Esophagus muscularis mucosa (tissue), 4 donors: ENCODE results near the gene PLXNC1. TPM values are rescaled to one million over a fixed set of nuclear protein-coding genes. Genes with fewer than 3 reads are reported as not detected.

Source experiments
- DNase-seq: peaks from one replicate; pipeline ENCODE4 v3.0.0-alpha.2; 2017; ENCODE audit errors: extremely low spot score
- H3K27ac ChIP-seq, 4 donors: fragments of 200-600 bp; sonication (generic); replicated peaks in 1 of 4; 1 replicate in 3 of 4; 2 replicates in 1 of 4; pipeline ENCODE4 v1.5.1; 2016 to 2019; ENCODE audit warnings: mild to moderate bottlenecking in 1 of 4
- H3K27me3 ChIP-seq, 4 donors: fragments of 200-600 bp; sonication (generic); one replicate each; pipeline versions ENCODE4 v1.5.1 to v1.6.0; 2016 to 2019
- H3K36me3 ChIP-seq, 4 donors: fragments of 200-600 bp; sonication (generic); one replicate each; pipeline ENCODE4 v1.5.1; 2016 to 2019
- H3K4me1 ChIP-seq, 4 donors: fragments of 200-600 bp; sonication (generic); one replicate each; pipeline ENCODE4 v1.5.1; 2016 to 2019
- H3K4me3 ChIP-seq, 4 donors: fragments of 200-600 bp; sonication (generic); 1 replicate in 2 of 4; 2 replicates in 2 of 4; pipeline ENCODE4 v1.5.1; 2016 to 2019; ENCODE audit warnings: mild to moderate bottlenecking in 4 of 4, moderate library complexity in 1 of 4
- H3K9me3 ChIP-seq, 4 donors: fragments of 200-600 bp; sonication (generic); 1 replicate in 3 of 4; 2 replicates in 1 of 4; pipeline ENCODE4 v1.5.1; 2016 to 2019
- CTCF ChIP-seq, 3 experiments: fragments of 200-600 bp in 2 of 3; fragments of 450-650 bp in 1 of 3; sonication (generic) in 2 of 3; IDR thresholded peaks; one replicate each; pipeline ENCODE4 v1.5.1; 2017 to 2019; ENCODE audit warnings: antibody characterized with exemption in 3 of 3, mild to moderate bottlenecking in 2 of 3, moderate library complexity in 1 of 3
- EP300 ChIP-seq: sonication (generic); formaldehyde crosslinking; IDR thresholded peaks from one replicate; pipeline ENCODE4 v1.6.1; 2017; ENCODE audit warnings: antibody characterized with exemption
- POLR2A ChIP-seq: fragments of 450-650 bp; IDR thresholded peaks from one replicate; pipeline ENCODE4 v1.6.1; 2017; ENCODE audit warnings: antibody characterized with exemption, moderate library complexity, mild to moderate bottlenecking, low read depth
- POLR2AphosphoS5 ChIP-seq, 2 donors: sonication (generic); formaldehyde crosslinking; IDR thresholded peaks; one replicate each; pipeline ENCODE4 v1.6.1; 2017; ENCODE audit warnings: antibody characterized with exemption in 2 of 2
- WGBS: methylation state at CpG from one replicate; pipeline ENCODE4 v1.1.5; 2018; 5-methylcytosine and 5-hydroxymethylcytosine counted together
- intact Hi-C: fragments of 100-400 bp; cut with DNase I; formaldehyde crosslinking; loops from one replicate; pipeline ENCODE4 v1.15.1; 2023
- total RNA-seq, 4 donors: library from RNA; depleted of rRNA; stranded (reverse); fragments of >200 nt; gene quantifications; one replicate each; pipeline versions ENCODE4 v1.1.0 to v1.2.1, GENCODE V29; 2016

Gene PLXNC1
- total RNA-seq, 4 donors from 2014 or later, result 4.0 to 12.3 (median 7.4) TPM

GRCh38 chr12:94266796-94267536 lies 118.6 kb downstream of the PLXNC1 start:
- DNase-seq, result no peak
- H3K4me1 ChIP-seq, result peaks cover 10 to 47% (median 45%) of the 10 kb centered on the region in 4 donors
- no peaks in the 10 kb centered on the region for H3K36me3 ChIP-seq
- no peaks in the 10 kb centered on the region for H3K27me3 ChIP-seq
- TF ChIP-seq POLR2A (no peak), POLR2AphosphoS5 (IDR thresholded peaks at IDR 0.05) (peak in 1 of 2 donors; percentile 35)
- intact Hi-C loops, result no loop called here
- 45% methylated on average over 11 of the region's 11 CpGs for WGBS
- H3K9me3 ChIP-seq, result no peaks in the 10 kb centered on the region
- H3K4me3 ChIP-seq, result no peak overlapping the region
- H3K27ac ChIP-seq, result peak overlapping the region; percentile 46 to 83 (median 66)

- peaks cover 7 to 44% (median 42%) of the 10 kb centered on the region in 4 donors for H3K4me1 ChIP-seq
- no peaks in the 10 kb centered on the region for H3K9me3 ChIP-seq
- 48% methylated on average over 3 of the region's 3 CpGs for WGBS
- intact Hi-C loops, result no loop called here
- no peaks in the 10 kb centered on the region for H3K27me3 ChIP-seq
- TF ChIP-seq POLR2AphosphoS5 (IDR thresholded peaks at IDR 0.05) (no peak), CTCF (IDR thresholded peaks at IDR 0.05) (no peak), EP300 (no peak), POLR2A (no peak)
- DNase-seq, result no peak
- peak overlapping the region; percentile 46 to 83 (median 66) for H3K27ac ChIP-seq
- H3K36me3 ChIP-seq, result no peaks in the 10 kb centered on the region
- H3K4me3 ChIP-seq, result no peak overlapping the region
These were observed 119.1 kb downstream of the PLXNC1 start for GRCh38 chr12:94267537-94267872.

GRCh38 chr12:94267921-94268471 lies 119.6 kb downstream of the PLXNC1 start:
- DNase-seq, result no peak
- peak overlapping the region; percentile 46 to 83 (median 66) for H3K27ac ChIP-seq
- H3K36me3 ChIP-seq, result no peaks in the 10 kb centered on the region
- WGBS, result 90% methylated on average over 5 of the region's 5 CpGs
- TF ChIP-seq EP300 (no peak), POLR2AphosphoS5 (IDR thresholded peaks at IDR 0.05) (no peak)
- H3K4me1 ChIP-seq, result peaks cover 4 to 40% (median 37%) of the 10 kb centered on the region in 4 donors
- no peak overlapping the region for H3K4me3 ChIP-seq
- intact Hi-C loops, result no loop called here
- no peaks in the 10 kb centered on the region for H3K27me3 ChIP-seq
- H3K9me3 ChIP-seq, result no peaks in the 10 kb centered on the region

- no peaks in the 10 kb centered on the region for H3K36me3 ChIP-seq
- DNase-seq, result no peak
- TF ChIP-seq EP300 (no peak), POLR2AphosphoS5 (IDR thresholded peaks at IDR 0.05) (no peak), CTCF (IDR thresholded peaks at IDR 0.05) (no peak)
- no peak overlapping the region for H3K27ac ChIP-seq
- no peaks in the 10 kb centered on the region for H3K27me3 ChIP-seq
- intact Hi-C loops, result no loop called here
- H3K9me3 ChIP-seq, result no peaks in the 10 kb centered on the region
- 88% methylated on average over 4 of the region's 4 CpGs for WGBS
- H3K4me3 ChIP-seq, result no peak overlapping the region
- H3K4me1 ChIP-seq, result peaks cover 0 to 27% (median 25%) of the 10 kb centered on the region in 4 donors
These were observed 121.1 kb downstream of the PLXNC1 start for GRCh38 chr12:94269316-94269999.

GRCh38 chr12:94271351-94271750 lies 123.0 kb downstream of the PLXNC1 start:
- Histone ChIP-seq H3K27me3 (no peaks in the 10 kb centered on the region), H3K4me1 (peaks cover 0 to 21% (median 18%) of the 10 kb centered on the region in 4 donors), H3K36me3 (no peaks in the 10 kb centered on the region), H3K4me3 (no peak overlapping the region), H3K9me3 (no peaks in the 10 kb centered on the region), H3K27ac (no peak overlapping the region)
- 81% methylated on average over 6 of the region's 6 CpGs for WGBS
- intact Hi-C loops, result no loop called here
- no peak for TF ChIP-seq CTCF (IDR thresholded peaks at IDR 0.05)
- no peak for TF ChIP-seq EP300
- TF ChIP-seq POLR2A, result no peak
- TF ChIP-seq POLR2AphosphoS5 (IDR thresholded peaks at IDR 0.05), result no peak
- DNase-seq, result no peak
